HG02678 (cell line): ENCODE measurements around the gene TOGARAM2.

ENCODE experiments used
- ATAC-seq: cut with Tn5 transposase; IDR thresholded peaks from one replicate; pipeline ENCODE4 v1.9.1; 2021; ENCODE audit warnings: mild to moderate bottlenecking, moderate library complexity; ENCODE audit not compliant: unreplicated experiment

The TOGARAM2 gene

GRCh38 chr2:29016504-29016903 lies 35.4 kb downstream of the TOGARAM2 start:
- ATAC-seq = no peak

GRCh38 chr2:29017716-29018435 lies 36.8 kb downstream of the TOGARAM2 start:
- ATAC-seq = no peak

GRCh38 chr2:29021886-29022285 lies 40.8 kb downstream of the TOGARAM2 start:
- ATAC-seq = no peak

GRCh38 chr2:29022679-29023078 lies 41.6 kb downstream of the TOGARAM2 start:
- ATAC-seq = no peak

GRCh38 chr2:29023188-29023587 lies 42.1 kb downstream of the TOGARAM2 start:
- ATAC-seq = no peak

GRCh38 chr2:29024882-29025430 lies 43.9 kb downstream of the TOGARAM2 start:
- no peak for ATAC-seq

- no peak for ATAC-seq
These were observed 44.6 kb downstream of the TOGARAM2 start for GRCh38 chr2:29025711-29026110.

- ATAC-seq = no peak
These were observed 49.9 kb downstream of the TOGARAM2 start for GRCh38 chr2:29031046-29031445.

GRCh38 chr2:29032189-29032588 lies 51.1 kb downstream of the TOGARAM2 start:
- ATAC-seq = no peak

- no peak for ATAC-seq
These were observed 52.1 kb downstream of the TOGARAM2 start for GRCh38 chr2:29033172-29033571.

- no peak for ATAC-seq
These were observed 52.6 kb downstream of the TOGARAM2 start for GRCh38 chr2:29033656-29034055.

GRCh38 chr2:29035016-29035745 lies 54.1 kb downstream of the TOGARAM2 start:
- ATAC-seq = no peak

GRCh38 chr2:29039718-29040480 lies 58.8 kb downstream of the TOGARAM2 start:
- peak; percentile 60 for ATAC-seq

- no peak for ATAC-seq
These were observed 59.5 kb downstream of the TOGARAM2 start for GRCh38 chr2:29040552-29040951.

GRCh38 chr2:29041161-29041660 lies 60.1 kb downstream of the TOGARAM2 start:
- no peak for ATAC-seq

GRCh38 chr2:29042561-29043075 lies 61.5 kb downstream of the TOGARAM2 start:
- ATAC-seq = no peak

- ATAC-seq = no peak
These were observed 63.4 kb downstream of the TOGARAM2 start for GRCh38 chr2:29044459-29044858.

- no peak for ATAC-seq
These were observed 65.2 kb downstream of the TOGARAM2 start for GRCh38 chr2:29046321-29046720.

GRCh38 chr2:29047083-29047845 lies 66.2 kb downstream of the TOGARAM2 start:
- no peak for ATAC-seq

GRCh38 chr2:29050591-29050990 lies 69.5 kb downstream of the TOGARAM2 start:
- ATAC-seq = no peak
